AG08396 (cell line): ENCODE results near the gene DDR1.
"Not testable (repeated sequence)": the region's sequence is repeated elsewhere in the genome, so short reads cannot be mapped to it uniquely, and the experiment has no call there.

Experiments
- DNase-seq: peaks from one replicate; pipeline ENCODE4 v3.0.0; 2012; ENCODE audit warnings: low spot score, mixed read lengths

DDR1 gene

GRCh38 chr6:30854285-30855040 is 29.9 kb upstream of the DDR1 start:
- DNase-seq = no peak

GRCh38 chr6:30855429-30856075 is 28.8 kb upstream of the DDR1 start:
- no peak for DNase-seq

GRCh38 chr6:30857112-30857511 is 27.2 kb upstream of the DDR1 start:
- DNase-seq = no peak

- DNase-seq = no peak
Observed at GRCh38 chr6:30857549-30857948, 26.8 kb upstream of the DDR1 start.

- not testable (repeated sequence) for DNase-seq
Observed at GRCh38 chr6:30859726-30860125, 24.6 kb upstream of the DDR1 start.

- DNase-seq = no peak
Observed at GRCh38 chr6:30861257-30862048, 22.9 kb upstream of the DDR1 start.

- DNase-seq = no peak
Observed at GRCh38 chr6:30862156-30862875, 22.0 kb upstream of the DDR1 start.

- DNase-seq = no peak
Observed at GRCh38 chr6:30864325-30864724, 20.0 kb upstream of the DDR1 start.

GRCh38 chr6:30869241-30869749 is 15.0 kb upstream of the DDR1 start:
- DNase-seq = not testable (repeated sequence)

- DNase-seq = no peak
Observed at GRCh38 chr6:30870546-30870945, 13.8 kb upstream of the DDR1 start.

- no peak for DNase-seq
Observed at GRCh38 chr6:30871592-30872183, 12.6 kb upstream of the DDR1 start.

GRCh38 chr6:30873137-30873640 is 11.1 kb upstream of the DDR1 start:
- no peak for DNase-seq

- DNase-seq = not testable (repeated sequence)
Observed at GRCh38 chr6:30873795-30874194, 10.5 kb upstream of the DDR1 start.

GRCh38 chr6:30875244-30876038 is 8.9 kb upstream of the DDR1 start:
- no peak for DNase-seq

- DNase-seq = peak; percentile 49
Observed at GRCh38 chr6:30876039-30876730, 8.1 kb upstream of the DDR1 start.

GRCh38 chr6:30877419-30878262 is 6.7 kb upstream of the DDR1 start:
- peak; percentile 87 for DNase-seq

GRCh38 chr6:30879684-30880427 is 4.5 kb upstream of the DDR1 start:
- DNase-seq = no peak

- no peak for DNase-seq
Observed at GRCh38 chr6:30880698-30881252, 3.5 kb upstream of the DDR1 start.
